Bronchial epithelial cell (primary cell): ENCODE results near the gene AMPD2. TPM values are rescaled to one million over a fixed set of nuclear protein-coding genes. Genes with fewer than 3 reads are reported as not detected.
"Not testable (repeated sequence)": the region's sequence is repeated elsewhere in the genome, so short reads cannot be mapped to it uniquely, and the experiment has no call there.

ENCODE experiments used
- DNase-seq: peaks from one replicate; pipeline ENCODE4 v3.0.0-alpha.2; 2010; ENCODE audit warnings: low read depth
- FAIRE-seq: peaks from 2 replicates; lab custom pipeline; 2011; peaks lifted over from hg19 to GRCh38; lab: Jason Lieb, UNC
- H3K27me3 ChIP-seq: 2 replicates; pipeline ENCODE4 v1.5.1; 2011; ENCODE audit warnings: low read length; ENCODE audit not compliant: control insufficient read depth, insufficient read depth
- H3K36me3 ChIP-seq: 2 replicates; pipeline ENCODE4 v1.5.1; 2011; ENCODE audit warnings: low read length; ENCODE audit not compliant: control insufficient read depth, insufficient read depth
- H3K4me3 ChIP-seq: 2 replicates; pipeline ENCODE4 v1.5.1; 2011; ENCODE audit warnings: mild to moderate bottlenecking, low read depth, low read length, control low read depth
- CTCF ChIP-seq: IDR thresholded peaks from 2 replicates; pipeline ENCODE4 v1.5.1; 2011; ENCODE audit warnings: mild to moderate bottlenecking, moderate library complexity, low read length, control low read depth, inconsistent platforms; ENCODE audit not compliant: insufficient read depth, severe bottlenecking
- total RNA-seq: library from RNA; depleted of rRNA; stranded (reverse); fragments of >200 nt; gene quantifications from 2 replicates; pipeline ENCODE4 v1.2.1, GENCODE V29; 2014

AMPD2 gene
- total RNA-seq, 1 donor from 2014 or later: 21.9 TPM

DNA sequence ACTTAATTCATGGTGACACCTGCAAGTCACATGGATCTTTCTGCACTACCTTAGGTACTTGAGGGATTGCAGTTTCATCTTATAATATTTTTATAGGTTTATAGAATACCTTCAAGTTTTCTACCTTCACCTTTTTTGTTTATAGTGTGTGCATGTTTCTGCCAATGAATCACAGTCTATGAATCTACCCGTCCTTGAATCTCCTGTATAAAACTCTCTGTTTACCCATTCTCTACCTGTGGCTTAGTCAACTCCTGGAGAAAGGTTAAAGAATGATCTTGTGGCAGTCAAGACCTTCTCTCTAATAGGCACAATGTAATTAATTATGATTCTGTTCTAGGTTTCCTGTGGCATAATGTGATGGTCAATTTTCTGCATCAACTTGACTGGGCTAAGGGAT, 45.0 kb downstream of the AMPD2 start:
- FAIRE-seq: no peak
- TF ChIP-seq CTCF: no peak
- DNase-seq: peak; percentile 52
- H3K27me3 ChIP-seq: no peaks in the 10 kb centered on the region
- no peaks in the 10 kb centered on the region for H3K36me3 ChIP-seq
- H3K4me3 ChIP-seq: no peak overlapping the region

- no peaks in the 10 kb centered on the region for H3K36me3 ChIP-seq
- no peaks in the 10 kb centered on the region for H3K27me3 ChIP-seq
- DNase-seq: peak; percentile 63
- TF ChIP-seq CTCF: no peak
- no peak for FAIRE-seq
- H3K4me3 ChIP-seq: peak within 1 kb of the TSS; percentile 17
Measured at GRCh38 chr1:109667452-109668122, 48.0 kb downstream of the AMPD2 start, which contains the start of gene GSTM2. Gene GSTM2, plus strand, starts transcription at chr1:109668057. Its CDS starts 59 bp downstream, at chr1:109668116.

- no peaks in the 10 kb centered on the region for H3K27me3 ChIP-seq
- H3K4me3 ChIP-seq: peak overlapping the region; percentile 17
- DNase-seq: no peak
- no peak for TF ChIP-seq CTCF
- no peak for FAIRE-seq
- no peaks in the 10 kb centered on the region for H3K36me3 ChIP-seq
Measured at GRCh38 chr1:109668123-109668775, 48.6 kb downstream of the AMPD2 start.

GRCh38 chr1:109669246-109669948, 49.8 kb downstream of the AMPD2 start:
- H3K27me3 ChIP-seq: no peaks in the 10 kb centered on the region
- DNase-seq (no peak), FAIRE-seq (no peak)
- no peak overlapping the region for H3K4me3 ChIP-seq
- no peaks in the 10 kb centered on the region for H3K36me3 ChIP-seq
- TF ChIP-seq CTCF: no peak

- H3K4me3 ChIP-seq, FAIRE-seq, H3K36me3 ChIP-seq, H3K27me3 ChIP-seq, DNase-seq: not testable (repeated sequence)
Measured at GRCh38 chr1:109669949-109670302, 50.3 kb downstream of the AMPD2 start.

DNA sequence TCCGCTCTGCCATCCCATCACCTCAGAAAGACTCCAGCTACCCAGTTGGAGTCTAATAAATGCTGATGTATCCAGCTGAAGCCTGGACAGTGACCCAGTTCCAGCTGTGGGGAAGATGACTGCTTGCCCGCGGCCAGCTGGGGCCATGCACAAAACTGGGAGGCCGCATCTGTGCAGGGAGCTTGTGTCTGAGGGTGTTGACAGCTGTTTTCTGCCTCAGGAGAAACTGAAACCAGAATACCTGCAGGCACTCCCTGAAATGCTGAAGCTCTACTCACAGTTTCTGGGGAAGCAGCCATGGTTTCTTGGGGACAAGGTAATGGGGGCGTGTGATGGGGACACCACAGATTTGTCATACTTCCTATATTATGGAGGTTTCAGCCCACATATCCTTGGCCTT, 51.4 kb downstream of the AMPD2 start:
- no peak for TF ChIP-seq CTCF
- H3K4me3 ChIP-seq: no peak overlapping the region
- no peak for FAIRE-seq
- H3K27me3 ChIP-seq: no peaks in the 10 kb centered on the region
- no peak for DNase-seq
- no peaks in the 10 kb centered on the region for H3K36me3 ChIP-seq

- FAIRE-seq, H3K36me3 ChIP-seq, H3K27me3 ChIP-seq, DNase-seq, H3K4me3 ChIP-seq: not testable (repeated sequence)
Measured at GRCh38 chr1:109673861-109674260, 54.2 kb downstream of the AMPD2 start.

- DNase-seq: not testable (repeated sequence)
Measured at GRCh38 chr1:109676683-109677381, 57.2 kb downstream of the AMPD2 start.

More at GRCh38 chr1:109676683-109677381, 57.2 kb downstream of the AMPD2 start:
- FAIRE-seq, H3K27me3 ChIP-seq, H3K4me3 ChIP-seq, H3K36me3 ChIP-seq: not testable (repeated sequence)
